ENCODE results near the gene ENTPD7.

The ENTPD7 gene

DNA sequence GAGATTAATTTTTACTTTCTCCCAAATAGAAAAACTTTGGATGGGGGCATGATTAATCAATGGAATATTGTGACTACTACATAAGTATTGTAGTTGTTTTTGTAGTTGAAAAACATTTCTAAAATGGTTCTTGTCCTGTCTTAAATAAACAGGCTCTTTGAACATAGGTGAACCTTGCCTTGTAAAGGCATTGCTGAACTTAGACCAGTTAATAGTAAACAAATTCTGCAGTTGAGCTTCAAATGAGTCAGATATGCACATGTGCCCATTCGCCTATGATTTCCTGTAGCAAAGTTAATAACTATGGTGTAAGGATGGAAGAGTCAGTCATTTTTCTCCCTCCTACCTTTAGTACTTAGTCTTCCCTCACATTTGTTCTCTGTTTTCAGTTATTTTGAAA is 95.4 kb downstream of the ENTPD7 start:
- no peak for FAIRE-seq

Data from G401.6 (cell line).